Measurements from ENCODE around the gene FSTL4. TPM values are rescaled to one million over a fixed set of nuclear protein-coding genes. Genes with fewer than 3 reads are reported as not detected.

Gene FSTL4
- total and polyA plus RNA-seq, 2 donors (not counting 1 experiment from before 2014, with no cell fraction given), result 0.31 to 6.7 TPM

DNA sequence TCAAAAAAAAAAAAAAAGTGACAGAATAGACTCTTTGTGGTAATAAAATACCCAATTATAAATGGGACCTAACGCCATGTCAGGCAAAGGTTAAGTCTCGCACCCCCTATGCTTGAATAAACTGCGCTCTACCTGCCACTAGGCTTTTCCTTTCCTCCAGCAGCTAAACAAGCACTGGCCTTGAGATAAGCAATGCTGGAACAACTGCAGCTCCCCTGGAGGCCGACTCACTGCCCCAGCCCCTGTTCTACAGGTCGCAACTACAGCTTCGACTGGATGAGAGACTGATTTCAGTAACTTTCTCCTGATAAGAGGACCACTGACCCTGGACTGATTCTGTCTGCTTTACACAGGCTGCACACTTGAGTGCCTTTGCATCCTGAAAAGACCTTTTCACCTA, 350.3 kb downstream of the FSTL4 start:
- no peak overlapping the region for H3K27ac Mint-ChIP-seq
- intact Hi-C loops (cut with micrococcal nuclease), result no loop called here
- ChIA-PET POLR2A (no interaction called here), CTCF (no interaction called here)
- no peaks in the 10 kb centered on the region for H3K9me3 Mint-ChIP-seq (ENCODE audit: insufficient read depth)
- Histone ChIP-seq H4K20me1 (ENCODE audit: control insufficient read depth, insufficient read depth, low read length, poor library complexity, severe bottlenecking) (no peaks in the 10 kb centered on the region), H2AFZ (ENCODE audit: insufficient read depth, low read depth, low read length, poor library complexity, severe bottlenecking) (no peak overlapping the region), H3K4me1 (ENCODE audit: control insufficient read depth in 2 of 2, insufficient read depth in 2 of 2, low read length in 2 of 2) (no peaks in the 10 kb centered on the region), H3K4me2 (replicated peaks; ENCODE audit: low read depth, low read length, poor library complexity, severe bottlenecking) (no peak overlapping the region), H3K9ac (ENCODE audit: low read length) (no peak overlapping the region), H3K79me2 (ENCODE audit: control insufficient read depth, insufficient read depth, low read length) (no peaks in the 10 kb centered on the region), H3K4me3 (ENCODE audit: control extremely low read depth in 1 of 5, extremely low read depth in 1 of 5, insufficient read depth in 1 of 5, low read depth in 2 of 5, low read length in 4 of 5) (no peak overlapping the region), H3K27me3 (replicated peaks in 1 of 4; ENCODE audit: control extremely low read depth in 1 of 4, control insufficient read depth in 3 of 4, insufficient read depth in 4 of 4, low read length in 3 of 4) (peaks cover 0 to 5% (median 0%) of the 10 kb centered on the region in 4 experiments), H3K36me3 (replicated peaks in 1 of 2; ENCODE audit: control extremely low read depth in 1 of 2, control insufficient read depth in 1 of 2, extremely low read depth in 1 of 2, insufficient read depth in 2 of 2, low read length in 1 of 2) (no peaks in the 10 kb centered on the region), H3K27ac (ENCODE audit: low read length in 2 of 2) (no peak overlapping the region), H3K9me3 (ENCODE audit: control extremely low read depth in 1 of 3, control insufficient read depth in 2 of 3, insufficient read depth in 1 of 3, low read length in 2 of 3) (no peaks in the 10 kb centered on the region)
- H3K27me3 Mint-ChIP-seq, result peaks cover 21% of the 10 kb centered on the region
- TF ChIP-seq CTCF (IDR thresholded peaks at IDR 0.05) (no peak), EZH2 (IDR thresholded peaks at IDR 0.05; ENCODE audit: borderline replicate concordance, insufficient read depth, low read depth, low read length, poor library complexity, severe bottlenecking) (no peak)
- 93% methylated on average over 6 of the region's 6 CpGs for WGBS (ENCODE audit: insufficient coverage)
- DNase-seq (no peak), ATAC-seq (ENCODE audit: low read depth) (no peak)
- H3K4me1 Mint-ChIP-seq, result no peaks in the 10 kb centered on the region
- H3K4me3 Mint-ChIP-seq, result no peak overlapping the region

DNA sequence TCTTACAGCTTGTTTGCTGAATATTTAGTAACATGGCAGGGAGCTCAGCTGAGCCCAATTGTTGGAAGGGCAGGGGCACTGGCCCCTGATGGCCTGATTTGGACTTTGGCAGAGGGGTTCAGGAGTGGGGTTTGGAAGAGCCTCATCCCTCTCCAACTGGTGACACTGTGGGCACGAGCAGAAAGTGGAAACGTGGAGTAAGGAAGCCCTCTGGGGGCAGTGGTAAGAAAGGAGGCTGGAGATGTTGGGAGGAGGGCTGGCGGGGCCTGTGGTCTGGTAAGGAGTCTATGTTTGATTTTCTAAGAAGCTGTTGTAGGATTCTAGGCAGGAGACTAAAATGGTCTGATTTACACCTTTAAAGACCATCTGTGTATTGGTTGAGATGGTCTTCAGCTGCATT, 351.6 kb downstream of the FSTL4 start:
- no peak for ATAC-seq (ENCODE audit: low read depth)
- no peak for TF ChIP-seq EZH2 (IDR thresholded peaks at IDR 0.05; ENCODE audit: borderline replicate concordance, insufficient read depth, low read depth, low read length, poor library complexity, severe bottlenecking)
- no peak for TF ChIP-seq CTCF (IDR thresholded peaks at IDR 0.05)
- no peaks in the 10 kb centered on the region for H3K4me1 ChIP-seq (ENCODE audit: control insufficient read depth in 2 of 2, insufficient read depth in 2 of 2, low read length in 2 of 2)
- H3K27ac ChIP-seq (ENCODE audit: low read length in 2 of 2), result no peak overlapping the region
- no peaks in the 10 kb centered on the region for H3K9me3 Mint-ChIP-seq (ENCODE audit: insufficient read depth)
- no peak overlapping the region for H3K4me3 ChIP-seq (ENCODE audit: control extremely low read depth in 1 of 5, extremely low read depth in 1 of 5, insufficient read depth in 1 of 5, low read depth in 2 of 5, low read length in 4 of 5)
- H3K27me3 ChIP-seq (replicated peaks in 1 of 4; ENCODE audit: control extremely low read depth in 1 of 4, control insufficient read depth in 3 of 4, insufficient read depth in 4 of 4, low read length in 3 of 4), result peaks cover 0 to 5% (median 0%) of the 10 kb centered on the region in 4 experiments
- H3K27ac Mint-ChIP-seq, result no peak overlapping the region
- intact Hi-C loops (cut with micrococcal nuclease), result no loop called here
- H3K79me2 ChIP-seq (ENCODE audit: control insufficient read depth, insufficient read depth, low read length), result no peaks in the 10 kb centered on the region
- H3K4me1 Mint-ChIP-seq, result no peaks in the 10 kb centered on the region
- H3K27me3 Mint-ChIP-seq, result peaks cover 19% of the 10 kb centered on the region
- ChIA-PET CTCF (interaction anchor here (0.8 kb wide), 1 partner anchor 150 kb away, joined by 3 read pairs; no protein-coding TSS in a partner anchor), POLR2A (no interaction called here)
- no peak overlapping the region for H3K4me3 Mint-ChIP-seq
- H3K9me3 ChIP-seq (ENCODE audit: control extremely low read depth in 1 of 3, control insufficient read depth in 2 of 3, insufficient read depth in 1 of 3, low read length in 2 of 3), result no peaks in the 10 kb centered on the region
- H4K20me1 ChIP-seq (ENCODE audit: control insufficient read depth, insufficient read depth, low read length, poor library complexity, severe bottlenecking), result no peaks in the 10 kb centered on the region
- H3K4me2 ChIP-seq (replicated peaks; ENCODE audit: low read depth, low read length, poor library complexity, severe bottlenecking), result no peak overlapping the region
- WGBS (ENCODE audit: insufficient coverage), result 80% methylated on average over 3 of the region's 3 CpGs
- no peaks in the 10 kb centered on the region for H3K36me3 ChIP-seq (replicated peaks in 1 of 2; ENCODE audit: control extremely low read depth in 1 of 2, control insufficient read depth in 1 of 2, extremely low read depth in 1 of 2, insufficient read depth in 2 of 2, low read length in 1 of 2)
- no peak for DNase-seq
- no peak overlapping the region for H2AFZ ChIP-seq (ENCODE audit: insufficient read depth, low read depth, low read length, poor library complexity, severe bottlenecking)
- H3K9ac ChIP-seq (ENCODE audit: low read length), result no peak overlapping the region

Data from B cell (primary cell).